ENCODE measurements around the gene SCARB1. TPM values are rescaled to one million over a fixed set of nuclear protein-coding genes. Genes with fewer than 3 reads are reported as not detected.
A peak's percentile ranks its signal among the peaks of the same experiment; 100 is the strongest.

The SCARB1 gene
- total and polyA plus RNA-seq, 2 of the 13 experiments (the other 11 are each of a cell fraction or from before 2014, with no cell fraction given) = 63.4 to 160 TPM

DNA sequence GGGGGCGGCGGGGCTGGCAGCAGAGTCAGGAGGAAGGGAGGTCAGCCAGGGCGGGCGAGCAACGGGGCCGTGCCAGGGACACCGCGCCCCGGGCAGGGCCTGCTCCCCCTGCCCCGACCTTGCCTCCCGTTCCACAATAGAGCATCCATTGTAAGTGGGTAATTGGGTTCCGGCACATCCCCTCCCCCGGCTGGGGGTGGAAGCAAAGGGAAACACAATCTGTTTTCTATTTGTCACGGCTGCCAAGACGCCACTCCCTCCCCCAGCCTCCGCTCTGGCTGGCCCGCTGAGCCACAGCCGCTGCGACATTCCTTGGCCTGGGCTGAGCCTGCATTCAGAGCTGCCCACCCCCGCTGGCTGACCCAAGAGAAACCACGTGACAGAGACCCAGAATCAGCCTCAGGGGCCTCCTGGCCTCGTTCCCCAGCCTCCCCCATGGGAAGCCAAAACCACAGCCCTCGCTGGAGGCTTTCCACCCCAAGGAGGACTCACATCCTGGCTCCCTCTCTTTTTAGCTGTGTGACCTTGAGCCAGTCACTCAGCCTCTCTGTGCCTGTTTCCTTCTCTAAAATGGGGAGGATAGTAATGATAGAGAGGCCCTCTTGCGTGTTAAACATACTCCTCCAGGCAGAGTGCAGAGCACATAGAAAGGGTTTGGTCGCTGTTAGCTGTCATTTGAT lies 117.6 kb downstream of the SCARB1 start (continued):
- TF ChIP-seq, protein P1, sequence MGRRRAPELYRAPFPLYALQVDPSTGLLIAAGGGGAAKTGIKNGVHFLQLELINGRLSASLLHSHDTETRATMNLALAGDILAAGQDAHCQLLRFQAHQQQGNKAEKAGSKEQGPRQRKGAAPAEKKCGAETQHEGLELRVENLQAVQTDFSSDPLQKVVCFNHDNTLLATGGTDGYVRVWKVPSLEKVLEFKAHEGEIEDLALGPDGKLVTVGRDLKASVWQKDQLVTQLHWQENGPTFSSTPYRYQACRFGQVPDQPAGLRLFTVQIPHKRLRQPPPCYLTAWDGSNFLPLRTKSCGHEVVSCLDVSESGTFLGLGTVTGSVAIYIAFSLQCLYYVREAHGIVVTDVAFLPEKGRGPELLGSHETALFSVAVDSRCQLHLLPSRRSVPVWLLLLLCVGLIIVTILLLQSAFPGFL (CRISPR knock-in tag; IDR thresholded peaks at IDR 0.05) = no peak
- TF ChIP-seq PHF21A (CRISPR knock-in tag; IDR thresholded peaks at IDR 0.05) (peak; percentile 75), ADNP (CRISPR knock-in tag; IDR thresholded peaks at IDR 0.05) (peak; percentile 70; the same call in 1 of the 2 replicates), PAF1 (CRISPR knock-in tag; IDR thresholded peaks at IDR 0.05) (no peak), ELF4 (CRISPR knock-in tag; IDR thresholded peaks at IDR 0.05; ENCODE audit: borderline replicate concordance) (no peak), NR2F1 (CRISPR knock-in tag; IDR thresholded peaks at IDR 0.05) (no peak), CENPX (CRISPR knock-in tag; IDR thresholded peaks at IDR 0.05) (no peak), MAFK (conservative IDR thresholded peaks at IDR 0.05 in 1 of 2, IDR thresholded peaks at IDR 0.05 in 1 of 2; ENCODE audit: low read length in 2 of 2) (no peak), SP5 (CRISPR knock-in tag; IDR thresholded peaks at IDR 0.05; ENCODE audit: borderline replicate concordance, low read depth) (peak; percentile 58; the same call in 1 of the 2 replicates), HNRNPLL (IDR thresholded peaks at IDR 0.05; ENCODE audit: low read depth, low read length, poor library complexity, severe bottlenecking) (peak; percentile 46), ZNF564 (CRISPR knock-in tag; IDR thresholded peaks at IDR 0.05) (no peak), MXI1 (IDR thresholded peaks at IDR 0.05; ENCODE audit: borderline replicate concordance, low read depth, low read length) (no peak), KDM2A (CRISPR knock-in tag; IDR thresholded peaks at IDR 0.05; ENCODE audit: borderline replicate concordance, low read depth) (peak; percentile 47; the same call in 1 of the 2 replicates), HNRNPH1 (optimal IDR thresholded peaks at IDR 0.05; ENCODE audit: low read depth, low read length) (no peak), ZNF614 (CRISPR knock-in tag; IDR thresholded peaks at IDR 0.05; ENCODE audit: borderline replicate concordance) (no peak; the same call in 1 of the 2 replicates), ZNF780A (CRISPR knock-in tag; IDR thresholded peaks at IDR 0.05) (no peak), THAP11 (CRISPR knock-in tag; IDR thresholded peaks at IDR 0.05) (0 out of 2 replicates have a peak, but pooled peaks have one; percentile 10), TP53 (CRISPR knock-in tag; conservative IDR thresholded peaks at IDR 0.05) (no peak), ZNF543 (CRISPR knock-in tag; IDR thresholded peaks at IDR 0.05) (0 out of 2 replicates have a peak, but pooled peaks have one; percentile 43), SIX1 (CRISPR knock-in tag; IDR thresholded peaks at IDR 0.05; ENCODE audit: borderline replicate concordance) (peak; percentile 78; the same call in 1 of the 2 replicates), BHLHE40 (IDR thresholded peaks at IDR 0.05; ENCODE audit: low read length) (no peak), SNAPC2 (CRISPR knock-in tag; IDR thresholded peaks at IDR 0.05) (no peak)
- TF ChIP-seq, protein P2, sequence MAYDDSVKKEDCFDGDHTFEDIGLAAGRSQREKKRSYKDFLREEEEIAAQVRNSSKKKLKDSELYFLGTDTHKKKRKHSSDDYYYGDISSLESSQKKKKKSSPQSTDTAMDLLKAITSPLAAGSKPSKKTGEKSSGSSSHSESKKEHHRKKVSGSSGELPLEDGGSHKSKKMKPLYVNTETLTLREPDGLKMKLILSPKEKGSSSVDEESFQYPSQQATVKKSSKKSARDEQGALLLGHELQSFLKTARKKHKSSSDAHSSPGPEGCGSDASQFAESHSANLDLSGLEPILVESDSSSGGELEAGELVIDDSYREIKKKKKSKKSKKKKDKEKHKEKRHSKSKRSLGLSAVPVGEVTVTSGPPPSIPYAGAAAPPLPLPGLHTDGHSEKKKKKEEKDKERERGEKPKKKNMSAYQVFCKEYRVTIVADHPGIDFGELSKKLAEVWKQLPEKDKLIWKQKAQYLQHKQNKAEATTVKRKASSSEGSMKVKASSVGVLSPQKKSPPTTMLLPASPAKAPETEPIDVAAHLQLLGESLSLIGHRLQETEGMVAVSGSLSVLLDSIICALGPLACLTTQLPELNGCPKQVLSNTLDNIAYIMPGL (CRISPR knock-in tag; IDR thresholded peaks at IDR 0.05; ENCODE audit: borderline replicate concordance in 1 of 2, low read depth in 1 of 2) = 0 out of 4 replicates have a peak, but pooled peaks of 1 of the 2 experiments have one; percentile 20
- TF ChIP-seq, protein P3, sequence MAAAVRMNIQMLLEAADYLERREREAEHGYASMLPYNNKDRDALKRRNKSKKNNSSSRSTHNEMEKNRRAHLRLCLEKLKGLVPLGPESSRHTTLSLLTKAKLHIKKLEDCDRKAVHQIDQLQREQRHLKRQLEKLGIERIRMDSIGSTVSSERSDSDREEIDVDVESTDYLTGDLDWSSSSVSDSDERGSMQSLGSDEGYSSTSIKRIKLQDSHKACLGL (CRISPR knock-in tag; IDR thresholded peaks at IDR 0.05) = 0 out of 2 replicates have a peak, but pooled peaks have one; percentile 45
- TF ChIP-seq, protein P4, sequence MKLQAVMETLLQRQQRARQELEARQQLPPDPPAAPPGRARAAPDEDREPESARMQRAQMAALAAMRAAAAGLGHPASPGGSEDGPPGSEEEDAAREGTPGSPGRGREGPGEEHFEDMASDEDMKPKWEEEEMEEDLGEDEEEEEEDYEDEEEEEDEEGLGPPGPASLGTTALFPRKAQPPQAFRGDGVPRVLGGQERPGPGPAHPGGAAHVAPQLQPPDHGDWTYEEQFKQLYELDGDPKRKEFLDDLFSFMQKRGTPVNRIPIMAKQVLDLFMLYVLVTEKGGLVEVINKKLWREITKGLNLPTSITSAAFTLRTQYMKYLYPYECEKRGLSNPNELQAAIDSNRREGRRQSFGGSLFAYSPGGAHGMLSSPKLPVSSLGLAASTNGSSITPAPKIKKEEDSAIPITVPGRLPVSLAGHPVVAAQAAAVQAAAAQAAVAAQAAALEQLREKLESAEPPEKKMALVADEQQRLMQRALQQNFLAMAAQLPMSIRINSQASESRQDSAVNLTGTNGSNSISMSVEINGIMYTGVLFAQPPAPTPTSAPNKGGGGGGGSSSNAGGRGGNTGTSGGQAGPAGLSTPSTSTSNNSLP (IDR thresholded peaks at IDR 0.05; ENCODE audit: low read depth, low read length) = no peak
